Activated B cell treated with CpG ODN at 0.5 μM for 24 hours (primary cell): Measurements from ENCODE around the gene PSKH1. TPM values are rescaled to one million over a fixed set of nuclear protein-coding genes. Genes with fewer than 3 reads are reported as not detected.

Experiments used
- ATAC-seq: fragments of 200-7000 bp; cut with Tn5 transposase; one replicate; pipeline ENCODE4 v1.10.0; 2021; ENCODE audit warnings: low read depth, mild to moderate bottlenecking, moderate library complexity
- CTCF ChIA-PET: fragments of 350-600 bp; sonication (Branson Sonifier 250); formaldehyde crosslinking; loops from one replicate; lab custom pipeline; 2021; ENCODE audit warnings: antibody characterized with exemption; lab: Charles Lee
- POLR2A ChIA-PET: fragments of 350-600 bp; sonication (Branson Sonifier 250); formaldehyde crosslinking; loops from one replicate; lab custom pipeline; 2021; ENCODE audit warnings: antibody characterized with exemption; lab: Charles Lee
- DNase-seq: peaks from one replicate; pipeline ENCODE4 v3.0.0; 2022
- H3K27ac Mint-ChIP-seq: one replicate; pipeline ENCODE4 v1.8.0; 2020; ENCODE audit warnings: mixed read lengths
- H3K27me3 Mint-ChIP-seq: one replicate; pipeline ENCODE4 v1.8.0; 2021; ENCODE audit warnings: mixed read lengths
- H3K36me3 Mint-ChIP-seq: one replicate; pipeline ENCODE4 v1.8.0; 2021; ENCODE audit warnings: low read depth, mixed read lengths
- H3K4me1 Mint-ChIP-seq: one replicate; pipeline ENCODE4 v1.8.0; 2021; ENCODE audit warnings: mixed read lengths
- H3K4me3 Mint-ChIP-seq: one replicate; pipeline ENCODE4 v1.8.0; 2020; ENCODE audit warnings: mild to moderate bottlenecking, mixed read lengths
- H3K9me3 Mint-ChIP-seq: one replicate; pipeline ENCODE4 v1.8.0; 2020; ENCODE audit warnings: mixed read lengths
- CTCF ChIP-seq: fragments of 200-600 bp; IDR thresholded peaks from one replicate; pipeline ENCODE4 v1.8.0; 2022; ENCODE audit warnings: antibody characterized with exemption, mild to moderate bottlenecking
- intact Hi-C: fragments of 100-400 bp; cut with micrococcal nuclease; formaldehyde crosslinking; loops from one replicate; pipeline ENCODE4 v1.15.1; 2024
- total RNA-seq: library from RNA; stranded (reverse); gene quantifications from 2 replicates; pipeline ENCODE4 v1.2.3, GENCODE V29; 2022

The PSKH1 gene
- total RNA-seq, 1 donor from 2014 or later: 22.0 TPM

- Mint-ChIP-seq H3K27ac (no peak overlapping the region), H3K4me1 (no peaks in the 10 kb centered on the region), H3K9me3 (no peaks in the 10 kb centered on the region), H3K27me3 (no peaks in the 10 kb centered on the region), H3K36me3 (peaks cover 29% of the 10 kb centered on the region), H3K4me3 (no peak overlapping the region)
- ChIA-PET CTCF (no interaction called here), POLR2A (interaction anchor here (0.5 to 0.6 kb wide), 2 partner anchors 87 to 273 kb away, joined by 3 to 6 read pairs; no protein-coding TSS in a partner anchor)
- TF ChIP-seq CTCF: no peak
- intact Hi-C loops: no loop called here
- no peak for ATAC-seq
- DNase-seq: no peak
Observed at GRCh38 chr16:67953641-67954375, 60.8 kb downstream of the PSKH1 start.

GRCh38 chr16:67954421-67955196, 61.6 kb downstream of the PSKH1 start:
- ChIA-PET CTCF (no interaction called here), POLR2A (interaction anchor here (0.5 kb wide), 1 partner anchor 272 kb away, joined by 6 read pairs; no protein-coding TSS in a partner anchor)
- intact Hi-C loops: no loop called here
- no peaks in the 10 kb centered on the region for H3K27me3 Mint-ChIP-seq
- H3K27ac Mint-ChIP-seq: no peak overlapping the region
- peaks cover 29% of the 10 kb centered on the region for H3K36me3 Mint-ChIP-seq
- DNase-seq (no peak), ATAC-seq (no peak)
- no peak for TF ChIP-seq CTCF
- no peak overlapping the region for H3K4me3 Mint-ChIP-seq
- no peaks in the 10 kb centered on the region for H3K9me3 Mint-ChIP-seq
- no peaks in the 10 kb centered on the region for H3K4me1 Mint-ChIP-seq

GRCh38 chr16:67957622-67958021, 64.6 kb downstream of the PSKH1 start:
- H3K36me3 Mint-ChIP-seq: peaks cover 36% of the 10 kb centered on the region
- intact Hi-C loops: no loop called here
- ATAC-seq (no peak), DNase-seq (no peak)
- H3K4me1 Mint-ChIP-seq: no peaks in the 10 kb centered on the region
- H3K9me3 Mint-ChIP-seq: no peaks in the 10 kb centered on the region
- no peaks in the 10 kb centered on the region for H3K27me3 Mint-ChIP-seq
- no peak overlapping the region for H3K4me3 Mint-ChIP-seq
- no peak for TF ChIP-seq CTCF
- no peak overlapping the region for H3K27ac Mint-ChIP-seq
- CTCF ChIA-PET: interaction anchor here (1.2 kb wide), 1 partner anchor 83 kb away, joined by 4 read pairs; no protein-coding TSS in a partner anchor
- POLR2A ChIA-PET: no interaction called here

GRCh38 chr16:67959536-67960329, 66.7 kb downstream of the PSKH1 start:
- no peak for TF ChIP-seq CTCF
- CTCF ChIA-PET: interaction anchor here (0.5 kb wide), 1 partner anchor 76 kb away, joined by 3 read pairs; no protein-coding TSS in a partner anchor
- H3K4me1 Mint-ChIP-seq: no peaks in the 10 kb centered on the region
- no peaks in the 10 kb centered on the region for H3K27me3 Mint-ChIP-seq
- no peak overlapping the region for H3K4me3 Mint-ChIP-seq
- no peak for DNase-seq
- H3K9me3 Mint-ChIP-seq: no peaks in the 10 kb centered on the region
- no peak for ATAC-seq
- intact Hi-C loops: no loop called here
- POLR2A ChIA-PET: interaction anchor here (1.3 kb wide), 1 partner anchor 9 kb away, joined by 3 read pairs; no protein-coding TSS in a partner anchor
- no peak overlapping the region for H3K27ac Mint-ChIP-seq
- peaks cover 30% of the 10 kb centered on the region for H3K36me3 Mint-ChIP-seq
